NCI-H1436 treated with DMSO at 0.1 percent for 48 hours (cell line): ENCODE data around the gene SUFU.

ENCODE experiments used
- DNase-seq: peaks from one replicate; lab custom pipeline; 2025; lab: John Stamatoyannopoulos, UW

SUFU gene

GRCh38 chr10:102619281-102619981, 115.7 kb downstream of the SUFU start:
- DNase-seq: no peak

- DNase-seq: no peak
These were observed 116.4 kb downstream of the SUFU start for GRCh38 chr10:102620138-102620590.

- DNase-seq: no peak
These were observed 117.0 kb downstream of the SUFU start for GRCh38 chr10:102620591-102621442.

- DNase-seq: no peak
These were observed 117.9 kb downstream of the SUFU start for GRCh38 chr10:102621443-102622325.

- no peak for DNase-seq
These were observed 120.3 kb downstream of the SUFU start for GRCh38 chr10:102624094-102624493.

- no peak for DNase-seq
These were observed 121.2 kb downstream of the SUFU start for GRCh38 chr10:102624751-102625645.

GRCh38 chr10:102626026-102626685, 122.4 kb downstream of the SUFU start:
- no peak for DNase-seq

- DNase-seq: no peak
These were observed 123.5 kb downstream of the SUFU start for GRCh38 chr10:102627291-102627735.

GRCh38 chr10:102627736-102628293, 124.0 kb downstream of the SUFU start:
- no peak for DNase-seq

GRCh38 chr10:102628451-102628911, 124.7 kb downstream of the SUFU start:
- DNase-seq: no peak

- no peak for DNase-seq
These were observed 126.2 kb downstream of the SUFU start for GRCh38 chr10:102629661-102630614.

- DNase-seq: no peak
These were observed 126.9 kb downstream of the SUFU start for GRCh38 chr10:102630663-102631062.

GRCh38 chr10:102631525-102632393, 128.0 kb downstream of the SUFU start:
- DNase-seq: no peak

GRCh38 chr10:102632394-102633111, 128.8 kb downstream of the SUFU start:
- no peak for DNase-seq

GRCh38 chr10:102633287-102633686, 129.5 kb downstream of the SUFU start:
- DNase-seq: no peak

GRCh38 chr10:102633848-102634247, 130.1 kb downstream of the SUFU start:
- no peak for DNase-seq

- no peak for DNase-seq
These were observed 130.9 kb downstream of the SUFU start for GRCh38 chr10:102634686-102635085.
